ENCODE measurements around the gene ZP1. TPM values are rescaled to one million over a fixed set of nuclear protein-coding genes. Genes with fewer than 3 reads are reported as not detected.

Gene ZP1
- total RNA-seq, 5 donors from 2014 or later (not counting 1 experiment from before 2014, with no cell fraction given): 0.20 to 1.0 TPM; not detected in 3

Other genes with a start within 250 kb of the ZP1 start
- gene MS4A8, start 167.9 kb upstream of the ZP1 start, total RNA-seq: not detected
- gene MS4A18, start 142.8 kb upstream of the ZP1 start, total RNA-seq: not detected
- gene MS4A15, start 110.7 kb upstream of the ZP1 start, total RNA-seq: not detected
- not detected for gene MS4A10, start 82.2 kb upstream of the ZP1 start, total RNA-seq
- 10 to 100 TPM; 11.6 to 20.7 (median 16.3) TPM for gene CCDC86, start 25.4 kb upstream of the ZP1 start, total RNA-seq
- gene PTGDR2, start 11.6 kb upstream of the ZP1 start, total RNA-seq: 10 to 100 TPM in 1 of 5 donors, 1 to 10 TPM in 4; 1.6 to 23.1 (median 2.7) TPM
- 100 to 1,000 TPM in 2 of 5 donors, 10 to 100 TPM in 3; 81.7 to 106 (median 96.9) TPM for gene PRPF19, start 39.0 kb downstream of the ZP1 start, total RNA-seq
- gene TMEM109, start 46.6 kb downstream of the ZP1 start, total RNA-seq: 10 to 100 TPM; 55.6 to 82.1 (median 71.8) TPM
- 1 to 10 TPM in 2 of 5 donors, under 1 TPM in 1, not detected in 2; 0.23 to 1.6 (median 1.2) TPM for gene TMEM132A, start 56.9 kb downstream of the ZP1 start, total RNA-seq
- gene SLC15A3, start 84.6 kb downstream of the ZP1 start, total RNA-seq: 10 to 100 TPM in 1 of 5 donors, 1 to 10 TPM in 4; 5.4 to 12.2 (median 6.7) TPM
- 100 to 1,000 TPM; 413 to 594 (median 495) TPM for gene CD6, start 104.1 kb downstream of the ZP1 start, total RNA-seq
- 100 to 1,000 TPM; 227 to 387 (median 255) TPM for gene CD5, start 234.9 kb downstream of the ZP1 start, total RNA-seq

All from T-cell (primary cell).